Parathyroid adenoma (tissue), 2 donors: Measurements from ENCODE around the gene NAT8.
"Not testable (repeated sequence)": the region's sequence is repeated elsewhere in the genome, so short reads cannot be mapped to it uniquely, and the experiment has no call there.

Source experiments
- H2AFZ ChIP-seq: fragments of 300-600 bp; sonication (generic); one replicate; pipeline ENCODE4 v1.7.0; 2017; ENCODE audit warnings: antibody characterized with exemption, mild to moderate bottlenecking
- H3K27ac ChIP-seq: fragments of 300-600 bp; sonication (generic); one replicate; pipeline ENCODE4 v1.7.0; 2017
- H3K27me3 ChIP-seq: fragments of 300-600 bp; sonication (generic); one replicate; pipeline ENCODE4 v1.7.0; 2017; ENCODE audit warnings: low read length; ENCODE audit not compliant: control insufficient read depth, insufficient read depth
- H3K36me3 ChIP-seq: fragments of 300-600 bp; sonication (generic); one replicate; pipeline ENCODE4 v1.7.0; 2017; ENCODE audit warnings: low read length; ENCODE audit not compliant: control insufficient read depth, insufficient read depth
- H3K4me1 ChIP-seq: fragments of 300-600 bp; sonication (generic); one replicate; pipeline ENCODE4 v1.7.0; 2017; ENCODE audit warnings: control low read depth
- H3K4me2 ChIP-seq: fragments of 300-600 bp; sonication (generic); one replicate; pipeline ENCODE4 v1.7.0; 2017; ENCODE audit warnings: low read length
- H3K4me3 ChIP-seq: fragments of 300-600 bp; sonication (generic); one replicate; pipeline ENCODE4 v1.7.0; 2017; ENCODE audit warnings: low read depth, low read length
- H3K79me2 ChIP-seq: fragments of 300-600 bp; sonication (generic); one replicate; pipeline ENCODE4 v1.7.0; 2017; ENCODE audit warnings: control low read depth
- H3K9ac ChIP-seq: fragments of 300-600 bp; sonication (generic); one replicate; pipeline ENCODE4 v1.7.0; 2017; ENCODE audit warnings: mild to moderate bottlenecking
- H3K9me3 ChIP-seq: fragments of 300-600 bp; sonication (generic); one replicate; pipeline ENCODE4 v1.7.0; 2017; ENCODE audit warnings: low read length; ENCODE audit not compliant: control insufficient read depth
- TF ChIP-seq, protein P1 (sequence below): fragments of 300-600 bp; sonication (generic); IDR thresholded peaks from one replicate; pipeline ENCODE4 v1.7.0; 2017; ENCODE audit warnings: antibody characterized with exemption, mild to moderate bottlenecking
- donor health status: primary hyperparathyroidism.

Gene NAT8

GRCh38 chr2:73640511-73640911 is 1.7 kb downstream of the NAT8 start:
- peaks cover 3% of the 10 kb centered on the region for H3K4me1 ChIP-seq
- no peaks in the 10 kb centered on the region for H3K79me2 ChIP-seq
- no peak overlapping the region for H3K4me2 ChIP-seq
- H3K4me3 ChIP-seq, result no peak overlapping the region
- no peaks in the 10 kb centered on the region for H3K9me3 ChIP-seq
- H2AFZ ChIP-seq, result no peak overlapping the region
- no peaks in the 10 kb centered on the region for H3K36me3 ChIP-seq
- TF ChIP-seq, protein P1, sequence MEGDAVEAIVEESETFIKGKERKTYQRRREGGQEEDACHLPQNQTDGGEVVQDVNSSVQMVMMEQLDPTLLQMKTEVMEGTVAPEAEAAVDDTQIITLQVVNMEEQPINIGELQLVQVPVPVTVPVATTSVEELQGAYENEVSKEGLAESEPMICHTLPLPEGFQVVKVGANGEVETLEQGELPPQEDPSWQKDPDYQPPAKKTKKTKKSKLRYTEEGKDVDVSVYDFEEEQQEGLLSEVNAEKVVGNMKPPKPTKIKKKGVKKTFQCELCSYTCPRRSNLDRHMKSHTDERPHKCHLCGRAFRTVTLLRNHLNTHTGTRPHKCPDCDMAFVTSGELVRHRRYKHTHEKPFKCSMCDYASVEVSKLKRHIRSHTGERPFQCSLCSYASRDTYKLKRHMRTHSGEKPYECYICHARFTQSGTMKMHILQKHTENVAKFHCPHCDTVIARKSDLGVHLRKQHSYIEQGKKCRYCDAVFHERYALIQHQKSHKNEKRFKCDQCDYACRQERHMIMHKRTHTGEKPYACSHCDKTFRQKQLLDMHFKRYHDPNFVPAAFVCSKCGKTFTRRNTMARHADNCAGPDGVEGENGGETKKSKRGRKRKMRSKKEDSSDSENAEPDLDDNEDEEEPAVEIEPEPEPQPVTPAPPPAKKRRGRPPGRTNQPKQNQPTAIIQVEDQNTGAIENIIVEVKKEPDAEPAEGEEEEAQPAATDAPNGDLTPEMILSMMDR, result no peak
- no peak overlapping the region for H3K9ac ChIP-seq
- no peaks in the 10 kb centered on the region for H3K27me3 ChIP-seq
- H3K27ac ChIP-seq, result no peak overlapping the region

DNA sequence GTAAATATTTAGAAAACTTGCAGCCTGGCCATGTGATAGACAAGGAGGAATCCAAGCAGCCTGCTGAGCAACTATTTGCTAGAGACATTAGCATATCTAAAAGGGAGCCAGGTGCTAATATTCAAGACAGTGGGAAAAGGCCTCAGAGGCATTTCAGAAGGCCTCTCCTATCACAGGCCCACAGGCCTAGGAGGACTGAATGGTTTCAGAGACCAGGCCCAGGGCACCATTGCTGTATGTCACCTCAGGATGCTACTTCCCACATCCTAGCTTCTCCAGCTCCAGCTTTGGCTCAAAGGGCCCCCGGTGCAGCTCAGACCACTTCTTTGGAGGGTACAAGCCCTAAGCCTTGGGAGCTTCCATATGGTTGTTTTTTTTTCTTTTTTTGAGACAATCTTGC is 3.8 kb downstream of the NAT8 start:
- no peaks in the 10 kb centered on the region for H3K9me3 ChIP-seq
- H3K4me1 ChIP-seq, result peaks cover 3% of the 10 kb centered on the region
- TF ChIP-seq, protein P1, result no peak
- no peak overlapping the region for H3K4me2 ChIP-seq
- H2AFZ ChIP-seq, result no peak overlapping the region
- H3K27ac ChIP-seq, result no peak overlapping the region
- H3K36me3 ChIP-seq, result no peaks in the 10 kb centered on the region
- H3K4me3 ChIP-seq, result no peak overlapping the region
- no peak overlapping the region for H3K9ac ChIP-seq
- H3K79me2 ChIP-seq, result no peaks in the 10 kb centered on the region
- no peaks in the 10 kb centered on the region for H3K27me3 ChIP-seq

- H3K4me1 ChIP-seq, H3K9me3 ChIP-seq, H2AFZ ChIP-seq, H3K27me3 ChIP-seq, H3K36me3 ChIP-seq, H3K4me2 ChIP-seq, H3K79me2 ChIP-seq, H3K4me3 ChIP-seq, H3K27ac ChIP-seq, H3K9ac ChIP-seq: not testable (repeated sequence)
Observed at GRCh38 chr2:73636977-73637376, 5.2 kb downstream of the NAT8 start.

DNA sequence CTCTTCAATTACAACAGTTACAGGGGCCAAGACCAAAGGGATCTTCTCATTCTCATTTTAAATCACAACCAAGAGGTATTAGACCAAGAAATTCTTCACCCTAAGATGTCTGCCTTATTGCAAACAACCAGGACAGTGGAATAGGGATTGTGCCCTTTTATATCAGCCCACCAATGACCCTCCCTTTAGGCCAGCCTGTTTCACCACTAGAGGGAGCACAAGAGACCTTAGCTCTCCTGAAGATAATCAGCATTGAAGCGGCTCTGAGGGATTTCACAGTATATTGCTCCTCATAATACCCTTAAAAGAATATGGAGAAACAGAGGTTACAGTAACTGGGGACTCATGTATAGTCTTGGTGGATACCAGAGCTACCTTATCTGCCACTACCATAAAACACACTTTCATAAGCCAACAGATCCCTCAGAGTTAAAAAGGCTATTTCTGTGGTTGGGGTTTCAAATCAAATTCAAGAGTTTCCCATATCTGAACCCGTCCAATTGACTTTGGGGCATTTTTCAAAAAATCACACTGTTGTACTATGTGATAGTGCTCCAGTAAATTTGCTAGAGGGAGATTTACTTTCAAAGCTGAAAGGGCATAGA is 11.5 kb downstream of the NAT8 start:
- H3K79me2 ChIP-seq, H3K4me2 ChIP-seq, H3K27ac ChIP-seq, H3K9ac ChIP-seq, H3K36me3 ChIP-seq, H3K4me1 ChIP-seq, H3K9me3 ChIP-seq, H2AFZ ChIP-seq, H3K4me3 ChIP-seq, H3K27me3 ChIP-seq: not testable (repeated sequence)
- TF ChIP-seq, protein P1, result peak; percentile 50

- H2AFZ ChIP-seq, H3K79me2 ChIP-seq, H3K27ac ChIP-seq, H3K27me3 ChIP-seq, H3K36me3 ChIP-seq, H3K4me3 ChIP-seq, H3K4me2 ChIP-seq, H3K9me3 ChIP-seq, H3K4me1 ChIP-seq, H3K9ac ChIP-seq: not testable (repeated sequence)
Observed at GRCh38 chr2:73628493-73628892, 13.7 kb downstream of the NAT8 start.

DNA sequence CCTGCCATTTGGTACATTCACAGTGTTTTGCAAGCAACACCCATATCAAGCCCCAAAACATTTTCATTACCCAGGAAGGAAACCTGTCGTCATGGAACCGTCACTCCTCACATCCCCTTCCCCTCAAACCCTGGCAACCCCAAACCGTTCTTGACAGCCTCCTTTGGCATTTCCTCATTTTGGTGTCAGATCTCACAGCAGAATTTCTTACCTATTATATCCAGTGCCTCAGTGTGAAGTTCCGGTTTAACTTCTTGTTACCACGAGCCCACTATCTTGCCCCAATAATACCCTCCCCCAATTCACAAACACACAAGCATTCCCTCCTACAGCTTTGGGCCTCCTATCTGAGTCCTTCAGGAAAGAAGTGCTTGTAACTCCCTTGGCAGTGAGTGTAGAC is 16.0 kb downstream of the NAT8 start:
- H3K9me3 ChIP-seq, H3K9ac ChIP-seq, H3K4me3 ChIP-seq, H2AFZ ChIP-seq, H3K36me3 ChIP-seq, H3K27me3 ChIP-seq, H3K4me2 ChIP-seq, H3K27ac ChIP-seq, H3K79me2 ChIP-seq, H3K4me1 ChIP-seq: not testable (repeated sequence)

DNA sequence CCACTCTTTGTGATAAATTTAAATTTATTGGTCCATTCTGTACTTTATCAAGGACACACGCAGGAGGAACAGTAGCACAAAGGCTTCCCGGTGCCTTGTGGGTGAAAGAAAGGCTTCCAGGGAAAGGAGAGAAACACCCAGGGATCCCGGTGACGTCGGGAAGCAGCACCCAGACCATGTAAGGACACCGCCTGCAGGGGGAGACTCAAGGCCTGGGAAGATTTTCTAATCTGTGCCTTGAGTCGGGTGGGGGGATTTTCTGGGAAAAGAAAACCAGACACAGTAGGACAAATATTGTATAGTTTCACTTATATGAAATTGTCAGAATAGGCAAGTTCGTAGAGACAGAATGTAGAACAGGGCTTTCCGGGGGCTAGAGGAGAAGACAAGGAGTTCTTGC is 17.6 kb downstream of the NAT8 start:
- H3K4me2 ChIP-seq, H3K9ac ChIP-seq, H3K4me3 ChIP-seq, H3K27ac ChIP-seq, H3K9me3 ChIP-seq, H3K4me1 ChIP-seq, H3K36me3 ChIP-seq, H3K27me3 ChIP-seq, H2AFZ ChIP-seq, H3K79me2 ChIP-seq: not testable (repeated sequence)

GRCh38 chr2:73624036-73624435 is 18.2 kb downstream of the NAT8 start:
- H3K4me1 ChIP-seq, H3K36me3 ChIP-seq, H3K27me3 ChIP-seq, H3K4me2 ChIP-seq, H3K79me2 ChIP-seq, H3K9ac ChIP-seq, H3K4me3 ChIP-seq, H3K27ac ChIP-seq, H2AFZ ChIP-seq, H3K9me3 ChIP-seq: not testable (repeated sequence)

DNA sequence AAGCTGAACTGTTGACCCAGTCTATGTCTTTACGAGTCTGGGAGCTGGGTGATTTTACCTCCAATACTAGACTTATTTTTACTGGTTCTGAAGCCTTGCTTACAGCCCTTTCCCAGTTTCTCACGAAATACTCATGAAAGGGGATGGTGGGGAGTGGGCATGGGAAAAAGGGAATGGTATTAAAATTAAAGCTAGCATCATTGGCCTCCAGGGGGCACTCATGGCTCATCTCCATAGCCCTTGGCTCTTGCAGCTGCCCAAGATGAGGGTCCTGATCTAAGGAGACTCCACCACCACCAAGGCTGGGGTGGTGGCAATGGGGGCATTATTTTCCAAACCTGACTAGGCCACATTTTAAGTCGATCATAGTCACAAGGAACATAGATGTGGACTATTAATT is 22.3 kb downstream of the NAT8 start:
- H3K4me3 ChIP-seq, H3K79me2 ChIP-seq, H3K27me3 ChIP-seq, H3K9me3 ChIP-seq, H3K4me1 ChIP-seq, H2AFZ ChIP-seq, H3K4me2 ChIP-seq, H3K27ac ChIP-seq, H3K36me3 ChIP-seq, H3K9ac ChIP-seq: not testable (repeated sequence)
